HepG2 (cell line): ENCODE measurements around the gene ZNF800. TPM values are rescaled to one million over a fixed set of nuclear protein-coding genes. Genes with fewer than 3 reads are reported as not detected.

Experiments used
- ATAC-seq: fragments of 200-7000 bp; cut with Tn5 transposase; 3 replicates; pipeline ENCODE4 v1.9.1; 2020; ENCODE audit warnings: mild to moderate bottlenecking, moderate library complexity
- BruUV-seq: library from RNA; stranded (reverse); fragments of 400-500 nt; replicated peaks from 2 replicates; lab custom pipeline; 2021; lab: Mats Ljungman, UMichigan
- CTCF ChIA-PET: fragments of 300-600 bp; formaldehyde crosslinking; extraction: SDS; loops from one replicate; lab custom pipeline; 2021; ENCODE audit warnings: low total read pairs, inconsistent platforms, low intra/inter-chr PET ratio; lab: Yijun Ruan, JAX
- POLR2A ChIA-PET: fragments of 350-600 bp; sonication (Branson Sonifier 250); formaldehyde crosslinking; loops from one replicate; lab custom pipeline; 2020; ENCODE audit warnings: antibody characterized with exemption, inconsistent platforms; lab: Yijun Ruan, JAX
- DNase-seq: peaks from one replicate; pipeline ENCODE4 v3.0.0-alpha.2; 2015; ENCODE audit warnings: low spot score
- FAIRE-seq: peaks from 3 replicates; lab custom pipeline; 2011; peaks lifted over from hg19 to GRCh38; lab: Jason Lieb, UNC
- H2AFZ ChIP-seq: one replicate; pipeline ENCODE4 v1.6.1; 2011; ENCODE audit warnings: low read length, inconsistent platforms
- H3K27ac ChIP-seq: fragments of 300-600 bp; 3 replicates; pipeline ENCODE4 v1.8.0; 2011; ENCODE audit warnings: mixed run types, mild to moderate bottlenecking, mixed read lengths, low read length, inconsistent platforms; ENCODE audit not compliant: insufficient read depth; ENCODE audit errors: extremely low read length
- H3K27me3 ChIP-seq, 2 experiments: fragments of 200-600 bp in 1 of 2; 2 replicates in 1 of 2; 3 replicates in 1 of 2; pipeline versions ENCODE4 v1.6.0 to v1.8.0; 2011; ENCODE audit warnings: low read length in 2 of 2, mild to moderate bottlenecking in 2 of 2, moderate library complexity in 2 of 2, inconsistent platforms in 1 of 2; ENCODE audit not compliant: insufficient read depth in 2 of 2, control insufficient read depth in 1 of 2
- H3K36me3 ChIP-seq, 2 experiments: fragments of 200-600 bp in 1 of 2; replicated peaks in 1 of 2; 2 replicates in 1 of 2; 3 replicates in 1 of 2; pipeline versions ENCODE4 v1.5.1 to v1.8.0; 2011; ENCODE audit warnings: low read length in 2 of 2, inconsistent platforms in 1 of 2; ENCODE audit not compliant: insufficient read depth in 2 of 2, control insufficient read depth in 1 of 2
- H3K4me1 ChIP-seq: 2 replicates; pipeline ENCODE4 v1.5.1; 2012; ENCODE audit warnings: low read length, inconsistent platforms; ENCODE audit not compliant: insufficient read depth
- H3K4me2 ChIP-seq: 2 replicates; pipeline ENCODE4 v1.6.0; 2011; ENCODE audit warnings: low read depth, low read length, inconsistent platforms
- H3K4me3 ChIP-seq, 3 experiments: fragments of 200-600 bp in 1 of 3; sonication (generic), shearing (Covaris generic) in 1 of 3; replicated peaks in 1 of 3; 2 replicates each; pipeline ENCODE4 v1.5.1; 2011 to 2016; ENCODE audit warnings: low read length in 3 of 3, inconsistent platforms in 2 of 3, low read depth in 2 of 3, mild to moderate bottlenecking in 2 of 3, control low read depth in 1 of 3, mixed read lengths in 1 of 3; ENCODE audit not compliant: insufficient read depth in 1 of 3
- H3K79me2 ChIP-seq: one replicate; pipeline ENCODE4 v1.6.1; 2011; ENCODE audit warnings: low read length, inconsistent platforms; ENCODE audit not compliant: insufficient read depth
- H3K9ac ChIP-seq: 2 replicates; pipeline ENCODE4 v1.6.0; 2011; ENCODE audit warnings: mild to moderate bottlenecking, low read depth, low read length, inconsistent platforms; ENCODE audit not compliant: insufficient read depth
- H3K9me3 ChIP-seq: 2 replicates; pipeline ENCODE4 v1.5.1; 2012; ENCODE audit warnings: mild to moderate bottlenecking, low read length
- H4K20me1 ChIP-seq: 2 replicates; pipeline ENCODE4 v1.6.0; 2011; ENCODE audit warnings: inconsistent platforms, mild to moderate bottlenecking, low read length, moderate library complexity; ENCODE audit not compliant: insufficient read depth
- ARHGAP35 ChIP-seq: sonication (generic); formaldehyde crosslinking; IDR thresholded peaks from 2 replicates; pipeline ENCODE4 v1.9.0; 2022; ENCODE audit warnings: mild to moderate bottlenecking, inconsistent platforms, moderate library complexity, missing genetic modification reagents, borderline replicate concordance
- SRSF4 ChIP-seq: fragments of 200-400 bp; formaldehyde crosslinking; IDR thresholded peaks from one replicate; pipeline ENCODE4 v1.6.1; 2018; ENCODE audit warnings: mild to moderate bottlenecking, low read depth, low read length, moderate library complexity; ENCODE audit not compliant: poor library complexity, severe bottlenecking
- ZNF180 ChIP-seq: sonication (generic); formaldehyde crosslinking; IDR thresholded peaks from 2 replicates; pipeline ENCODE4 v1.4.0; 2020; ENCODE audit warnings: low read depth, missing genetic modification reagents, borderline replicate concordance
- ZNF367 ChIP-seq: sonication (generic); formaldehyde crosslinking; IDR thresholded peaks from 2 replicates; pipeline ENCODE4 v1.4.0; 2020; ENCODE audit warnings: missing genetic modification reagents, borderline replicate concordance
- ZNF549 ChIP-seq: sonication (generic); formaldehyde crosslinking; IDR thresholded peaks from 2 replicates; pipeline ENCODE4 v1.5.0; 2020; ENCODE audit warnings: missing genetic modification reagents
- WGBS: methylation state at CpG from one replicate; pipeline ENCODE4 v1.1.6; 2017; ENCODE audit warnings: low lambda C conversion rate; 5-methylcytosine and 5-hydroxymethylcytosine counted together
- in situ Hi-C: cut with HindIII; loops from 2 replicates; pipeline ENCODE4 v1.10.0; 2017; ENCODE audit warnings: low pct_unique_long_range_greater_than_20kb; ENCODE audit not compliant: extremely low pct_ligation_motif_present
- intact Hi-C: fragments of 100-400 bp; cut with micrococcal nuclease; formaldehyde crosslinking; loops from one replicate; pipeline ENCODE4 v1.10.0; 2022; ENCODE audit not compliant: unreplicated experiment
- polyA plus RNA-seq, 8 experiments: library from polyadenylated mRNA; depleted of rRNA in 3 of 8; stranded (reverse) in 7 of 8; unstranded in 1 of 8; fragments of >200 nt; fragmentation: Illumina TruSeq in 4 of 8; extraction: Trizol in 4 of 8; gene quantifications; 2 replicates each; pipeline versions ENCODE4 v1.2.1 to v1.2.3, GENCODE V29; 2011 to 2016; ENCODE audit warnings: low read depth in 4 of 8, missing spikeins in 1 of 8, mixed read lengths in 1 of 8; ENCODE audit not compliant: insufficient read depth in 1 of 8
- total RNA-seq, 5 experiments: library from RNA; depleted of rRNA; stranded (reverse); fragments of >200 nt; fragmentation: Illumina TruSeq; extraction: Trizol; gene quantifications; 2 replicates each; pipeline ENCODE4 v1.2.3, GENCODE V29; 2016; ENCODE audit warnings: low read depth in 1 of 5
- TF ChIP-seq, protein P1 (sequence below): sonication (generic); formaldehyde crosslinking; IDR thresholded peaks from 2 replicates; pipeline ENCODE4 v1.4.0; 2020; ENCODE audit warnings: missing genetic modification reagents
- TF ChIP-seq, protein P2 (sequence below): sonication (generic); formaldehyde crosslinking; IDR thresholded peaks from 2 replicates; pipeline ENCODE4 v1.4.0; 2020; ENCODE audit warnings: missing genetic modification reagents, borderline replicate concordance
- TF ChIP-seq, protein P3 (sequence below): IDR thresholded peaks from 2 replicates; pipeline ENCODE4 v1.6.1; 2016; ENCODE audit warnings: control low read depth

ZNF800 gene
- total and polyA plus RNA-seq, 2 of the 13 experiments (the other 11 are each of a cell fraction or from before 2014, with no cell fraction given) = 7.1 to 12.7 TPM

DNA sequence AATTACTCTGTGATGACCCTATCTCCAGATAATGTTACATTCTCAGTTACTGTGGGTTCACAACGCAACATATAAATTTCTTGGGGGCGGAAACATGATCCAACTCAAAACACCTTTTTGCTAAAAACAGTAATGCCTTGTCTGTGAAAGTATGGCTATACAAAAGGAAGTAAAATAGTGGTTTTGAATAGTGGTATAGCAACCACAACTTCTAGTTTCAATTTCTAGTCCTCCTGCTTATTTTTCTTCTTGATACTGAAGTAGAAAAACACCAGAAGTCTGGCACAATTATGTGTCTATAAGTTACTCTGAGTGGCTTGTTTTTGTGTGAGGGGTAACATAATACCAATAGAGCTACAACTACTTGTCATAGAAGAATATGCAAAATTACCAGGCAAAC lies 21.5 kb upstream of the ZNF800 start:
- Histone ChIP-seq H3K27me3 (no peaks in the 10 kb centered on the region; a peak in 1 of 5 replicates), H3K36me3 (no peaks in the 10 kb centered on the region), H3K4me3 (no peak overlapping the region), H4K20me1 (no peaks in the 10 kb centered on the region), H3K4me2 (no peak overlapping the region), H3K4me1 (no peaks in the 10 kb centered on the region), H2AFZ (no peak overlapping the region), H3K27ac (no peak overlapping the region), H3K79me2 (no peaks in the 10 kb centered on the region), H3K9me3 (no peaks in the 10 kb centered on the region), H3K9ac (no peak overlapping the region)
- TF ChIP-seq, protein P1, sequence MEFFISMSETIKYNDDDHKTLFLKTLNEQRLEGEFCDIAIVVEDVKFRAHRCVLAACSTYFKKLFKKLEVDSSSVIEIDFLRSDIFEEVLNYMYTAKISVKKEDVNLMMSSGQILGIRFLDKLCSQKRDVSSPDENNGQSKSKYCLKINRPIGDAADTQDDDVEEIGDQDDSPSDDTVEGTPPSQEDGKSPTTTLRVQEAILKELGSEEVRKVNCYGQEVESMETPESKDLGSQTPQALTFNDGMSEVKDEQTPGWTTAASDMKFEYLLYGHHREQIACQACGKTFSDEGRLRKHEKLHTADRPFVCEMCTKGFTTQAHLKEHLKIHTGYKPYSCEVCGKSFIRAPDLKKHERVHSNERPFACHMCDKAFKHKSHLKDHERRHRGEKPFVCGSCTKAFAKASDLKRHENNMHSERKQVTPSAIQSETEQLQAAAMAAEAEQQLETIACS (CRISPR knock-in tag) = no peak
- no peak for TF ChIP-seq ZNF367 (CRISPR knock-in tag)
- no peak for DNase-seq
- intact Hi-C loops (no loop called here), in situ Hi-C loops (no loop called here)
- no peak for FAIRE-seq
- WGBS = 52% methylated on average over 2 of the region's 2 CpGs
- CTCF ChIA-PET = no interaction called here
- POLR2A ChIA-PET = no interaction called here
- BruUV-seq = no TSS peak
- no peak for ATAC-seq

DNA sequence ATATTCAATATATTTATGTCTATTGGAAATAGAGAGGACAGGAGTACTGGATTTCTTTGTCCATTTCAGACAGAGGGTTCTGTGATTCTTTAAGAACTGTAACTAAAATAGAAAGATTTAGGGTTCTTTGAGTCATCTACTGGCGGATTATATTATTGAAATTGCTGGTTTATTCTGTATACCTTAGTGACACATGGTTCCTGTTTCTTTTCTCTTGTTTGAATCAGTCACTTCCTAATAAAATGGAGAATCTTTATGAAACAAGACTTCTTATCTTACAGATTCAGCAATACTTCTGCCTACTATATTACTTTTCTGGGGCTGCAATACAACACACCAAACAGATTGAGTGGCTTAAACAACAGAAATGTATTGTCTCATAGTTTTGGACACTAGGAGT lies 20.8 kb upstream of the ZNF800 start:
- H2AFZ ChIP-seq = no peak overlapping the region
- no peak for FAIRE-seq
- BruUV-seq = no TSS peak
- H3K4me3 ChIP-seq = no peak overlapping the region
- in situ Hi-C loops (no loop called here), intact Hi-C loops (no loop called here)
- no peaks in the 10 kb centered on the region for H3K36me3 ChIP-seq
- ChIA-PET CTCF (no interaction called here), POLR2A (no interaction called here)
- WGBS = 7% methylated on average over 1 of the region's 1 CpG
- no peaks in the 10 kb centered on the region; a peak in 1 of 5 replicates for H3K27me3 ChIP-seq
- no peak overlapping the region for H3K27ac ChIP-seq
- H3K79me2 ChIP-seq = no peaks in the 10 kb centered on the region
- H3K9ac ChIP-seq = no peak overlapping the region
- H3K9me3 ChIP-seq = no peaks in the 10 kb centered on the region
- no peak for DNase-seq
- H4K20me1 ChIP-seq = no peaks in the 10 kb centered on the region
- TF ChIP-seq, protein P2, sequence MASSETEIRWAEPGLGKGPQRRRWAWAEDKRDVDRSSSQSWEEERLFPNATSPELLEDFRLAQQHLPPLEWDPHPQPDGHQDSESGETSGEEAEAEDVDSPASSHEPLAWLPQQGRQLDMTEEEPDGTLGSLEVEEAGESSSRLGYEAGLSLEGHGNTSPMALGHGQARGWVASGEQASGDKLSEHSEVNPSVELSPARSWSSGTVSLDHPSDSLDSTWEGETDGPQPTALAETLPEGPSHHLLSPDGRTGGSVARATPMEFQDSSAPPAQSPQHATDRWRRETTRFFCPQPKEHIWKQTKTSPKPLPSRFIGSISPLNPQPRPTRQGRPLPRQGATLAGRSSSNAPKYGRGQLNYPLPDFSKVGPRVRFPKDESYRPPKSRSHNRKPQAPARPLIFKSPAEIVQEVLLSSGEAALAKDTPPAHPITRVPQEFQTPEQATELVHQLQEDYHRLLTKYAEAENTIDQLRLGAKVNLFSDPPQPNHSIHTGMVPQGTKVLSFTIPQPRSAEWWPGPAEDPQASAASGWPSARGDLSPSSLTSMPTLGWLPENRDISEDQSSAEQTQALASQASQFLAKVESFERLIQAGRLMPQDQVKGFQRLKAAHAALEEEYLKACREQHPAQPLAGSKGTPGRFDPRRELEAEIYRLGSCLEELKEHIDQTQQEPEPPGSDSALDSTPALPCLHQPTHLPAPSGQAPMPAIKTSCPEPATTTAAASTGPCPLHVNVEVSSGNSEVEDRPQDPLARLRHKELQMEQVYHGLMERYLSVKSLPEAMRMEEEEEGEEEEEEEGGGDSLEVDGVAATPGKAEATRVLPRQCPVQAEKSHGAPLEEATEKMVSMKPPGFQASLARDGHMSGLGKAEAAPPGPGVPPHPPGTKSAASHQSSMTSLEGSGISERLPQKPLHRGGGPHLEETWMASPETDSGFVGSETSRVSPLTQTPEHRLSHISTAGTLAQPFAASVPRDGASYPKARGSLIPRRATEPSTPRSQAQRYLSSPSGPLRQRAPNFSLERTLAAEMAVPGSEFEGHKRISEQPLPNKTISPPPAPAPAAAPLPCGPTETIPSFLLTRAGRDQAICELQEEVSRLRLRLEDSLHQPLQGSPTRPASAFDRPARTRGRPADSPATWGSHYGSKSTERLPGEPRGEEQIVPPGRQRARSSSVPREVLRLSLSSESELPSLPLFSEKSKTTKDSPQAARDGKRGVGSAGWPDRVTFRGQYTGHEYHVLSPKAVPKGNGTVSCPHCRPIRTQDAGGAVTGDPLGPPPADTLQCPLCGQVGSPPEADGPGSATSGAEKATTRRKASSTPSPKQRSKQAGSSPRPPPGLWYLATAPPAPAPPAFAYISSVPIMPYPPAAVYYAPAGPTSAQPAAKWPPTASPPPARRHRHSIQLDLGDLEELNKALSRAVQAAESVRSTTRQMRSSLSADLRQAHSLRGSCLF (CRISPR knock-in tag) = no peak
- no peak for TF ChIP-seq SRSF4
- TF ChIP-seq ZNF180 (CRISPR knock-in tag) = no peak
- TF ChIP-seq, protein P3, sequence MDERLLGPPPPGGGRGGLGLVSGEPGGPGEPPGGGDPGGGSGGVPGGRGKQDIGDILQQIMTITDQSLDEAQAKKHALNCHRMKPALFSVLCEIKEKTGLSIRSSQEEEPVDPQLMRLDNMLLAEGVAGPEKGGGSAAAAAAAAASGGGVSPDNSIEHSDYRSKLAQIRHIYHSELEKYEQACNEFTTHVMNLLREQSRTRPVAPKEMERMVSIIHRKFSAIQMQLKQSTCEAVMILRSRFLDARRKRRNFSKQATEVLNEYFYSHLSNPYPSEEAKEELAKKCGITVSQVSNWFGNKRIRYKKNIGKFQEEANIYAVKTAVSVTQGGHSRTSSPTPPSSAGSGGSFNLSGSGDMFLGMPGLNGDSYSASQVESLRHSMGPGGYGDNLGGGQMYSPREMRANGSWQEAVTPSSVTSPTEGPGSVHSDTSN (CRISPR knock-in tag) = no peak
- no peak for TF ChIP-seq ZNF549
- no peak for TF ChIP-seq ARHGAP35 (CRISPR knock-in tag)
- ATAC-seq = no peak
- H3K4me1 ChIP-seq = no peaks in the 10 kb centered on the region
- H3K4me2 ChIP-seq = no peak overlapping the region
